Breast epithelium (tissue), 4 donors: ENCODE measurements around the gene SLC26A11. TPM values are rescaled to one million over a fixed set of nuclear protein-coding genes. Genes with fewer than 3 reads are reported as not detected.
A peak's percentile ranks its signal among the peaks of the same experiment; 100 is the strongest.

ENCODE experiments used
- DNase-seq, 2 donors: peaks; one replicate each; pipeline ENCODE4 v3.0.0-alpha.2; 2019; ENCODE audit warnings: low spot score in 2 of 2
- H3K27ac ChIP-seq, 2 donors: fragments of 200-600 bp; sonication (generic) in 1 of 2; one replicate each; pipeline ENCODE4 v1.5.1; 2016 to 2019; ENCODE audit warnings: mild to moderate bottlenecking in 1 of 2
- H3K27me3 ChIP-seq, 2 donors: fragments of 200-600 bp; sonication (generic) in 1 of 2; one replicate each; pipeline versions ENCODE4 v1.5.1 to v1.6.0; 2017 to 2019; ENCODE audit warnings: control low read depth in 1 of 2, mild to moderate bottlenecking in 1 of 2
- H3K36me3 ChIP-seq: fragments of 200-600 bp; one replicate; pipeline ENCODE4 v1.5.1; 2019
- H3K4me1 ChIP-seq, 2 donors: fragments of 200-600 bp; sonication (generic); one replicate each; pipeline ENCODE4 v1.5.1; 2016 to 2019; ENCODE audit warnings: control low read depth in 1 of 2
- H3K4me3 ChIP-seq, 3 donors: fragments of 200-600 bp; sonication (generic); 1 replicate in 2 of 3; 2 replicates in 1 of 3; pipeline ENCODE4 v1.5.1; 2016 to 2019; ENCODE audit warnings: mild to moderate bottlenecking in 3 of 3, moderate library complexity in 2 of 3
- H3K9me3 ChIP-seq, 2 donors: fragments of 200-600 bp; sonication (generic) in 1 of 2; one replicate each; pipeline ENCODE4 v1.5.1; 2016 to 2019; ENCODE audit warnings: control low read depth in 1 of 2
- POLR2A ChIP-seq: fragments of 450-650 bp; IDR thresholded peaks from one replicate; pipeline ENCODE4 v1.6.1; 2016; ENCODE audit warnings: antibody characterized with exemption, mild to moderate bottlenecking, moderate library complexity
- POLR2AphosphoS5 ChIP-seq, 3 donors: sonication (generic); formaldehyde crosslinking; IDR thresholded peaks; one replicate each; pipeline ENCODE4 v1.6.1; 2017; ENCODE audit warnings: antibody characterized with exemption in 3 of 3
- intact Hi-C: fragments of 100-400 bp; cut with DNase I; formaldehyde crosslinking; loops from one replicate; pipeline ENCODE4 v1.15.1; 2023; ENCODE audit warnings: low total_unique reads
- total RNA-seq, 3 donors: library from RNA; depleted of rRNA; stranded (reverse); fragments of >200 nt; gene quantifications; one replicate each; pipeline ENCODE4 v1.1.0, GENCODE V29; 2016
- TF ChIP-seq, protein P1 (sequence below), 3 donors: fragments of 450-650 bp; IDR thresholded peaks; one replicate each; pipeline ENCODE4 v1.5.1; 2016 to 2017; ENCODE audit warnings: antibody characterized with exemption in 3 of 3, mild to moderate bottlenecking in 3 of 3, moderate library complexity in 3 of 3

Gene SLC26A11
- total RNA-seq, 3 donors from 2014 or later: 12.0 to 20.6 (median 19.0) TPM

DNA sequence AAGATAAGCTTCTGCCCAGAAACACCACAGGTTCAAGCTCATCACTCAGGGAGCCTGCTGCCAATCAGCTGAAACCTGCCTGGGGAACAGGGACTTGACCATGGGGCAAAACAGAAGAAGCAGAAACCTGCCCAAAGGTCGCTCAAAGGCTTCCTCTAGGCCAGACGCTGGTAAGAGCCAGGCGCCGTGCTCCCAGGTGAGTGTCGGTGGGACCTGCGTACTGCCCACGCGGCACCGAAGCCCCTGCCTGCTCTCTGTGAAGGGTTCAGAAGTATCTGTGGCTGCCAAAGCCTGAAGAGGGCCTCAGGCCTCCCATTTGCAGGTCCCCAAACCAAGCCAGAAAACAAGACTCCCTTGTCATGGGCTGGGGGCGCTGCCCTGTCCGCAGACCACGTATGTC lies 10.5 kb upstream of the SLC26A11 start:
- no peak for DNase-seq
- Histone ChIP-seq H3K27me3 (no peaks in the 10 kb centered on the region), H3K36me3 (no peaks in the 10 kb centered on the region), H3K27ac (no peak overlapping the region), H3K4me3 (no peak overlapping the region), H3K4me1 (no peaks in the 10 kb centered on the region), H3K9me3 (no peaks in the 10 kb centered on the region)
- TF ChIP-seq, protein P1, sequence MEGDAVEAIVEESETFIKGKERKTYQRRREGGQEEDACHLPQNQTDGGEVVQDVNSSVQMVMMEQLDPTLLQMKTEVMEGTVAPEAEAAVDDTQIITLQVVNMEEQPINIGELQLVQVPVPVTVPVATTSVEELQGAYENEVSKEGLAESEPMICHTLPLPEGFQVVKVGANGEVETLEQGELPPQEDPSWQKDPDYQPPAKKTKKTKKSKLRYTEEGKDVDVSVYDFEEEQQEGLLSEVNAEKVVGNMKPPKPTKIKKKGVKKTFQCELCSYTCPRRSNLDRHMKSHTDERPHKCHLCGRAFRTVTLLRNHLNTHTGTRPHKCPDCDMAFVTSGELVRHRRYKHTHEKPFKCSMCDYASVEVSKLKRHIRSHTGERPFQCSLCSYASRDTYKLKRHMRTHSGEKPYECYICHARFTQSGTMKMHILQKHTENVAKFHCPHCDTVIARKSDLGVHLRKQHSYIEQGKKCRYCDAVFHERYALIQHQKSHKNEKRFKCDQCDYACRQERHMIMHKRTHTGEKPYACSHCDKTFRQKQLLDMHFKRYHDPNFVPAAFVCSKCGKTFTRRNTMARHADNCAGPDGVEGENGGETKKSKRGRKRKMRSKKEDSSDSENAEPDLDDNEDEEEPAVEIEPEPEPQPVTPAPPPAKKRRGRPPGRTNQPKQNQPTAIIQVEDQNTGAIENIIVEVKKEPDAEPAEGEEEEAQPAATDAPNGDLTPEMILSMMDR (IDR thresholded peaks at IDR 0.05): no peak
- no peak for TF ChIP-seq POLR2A
- intact Hi-C loops: no loop called here

DNA sequence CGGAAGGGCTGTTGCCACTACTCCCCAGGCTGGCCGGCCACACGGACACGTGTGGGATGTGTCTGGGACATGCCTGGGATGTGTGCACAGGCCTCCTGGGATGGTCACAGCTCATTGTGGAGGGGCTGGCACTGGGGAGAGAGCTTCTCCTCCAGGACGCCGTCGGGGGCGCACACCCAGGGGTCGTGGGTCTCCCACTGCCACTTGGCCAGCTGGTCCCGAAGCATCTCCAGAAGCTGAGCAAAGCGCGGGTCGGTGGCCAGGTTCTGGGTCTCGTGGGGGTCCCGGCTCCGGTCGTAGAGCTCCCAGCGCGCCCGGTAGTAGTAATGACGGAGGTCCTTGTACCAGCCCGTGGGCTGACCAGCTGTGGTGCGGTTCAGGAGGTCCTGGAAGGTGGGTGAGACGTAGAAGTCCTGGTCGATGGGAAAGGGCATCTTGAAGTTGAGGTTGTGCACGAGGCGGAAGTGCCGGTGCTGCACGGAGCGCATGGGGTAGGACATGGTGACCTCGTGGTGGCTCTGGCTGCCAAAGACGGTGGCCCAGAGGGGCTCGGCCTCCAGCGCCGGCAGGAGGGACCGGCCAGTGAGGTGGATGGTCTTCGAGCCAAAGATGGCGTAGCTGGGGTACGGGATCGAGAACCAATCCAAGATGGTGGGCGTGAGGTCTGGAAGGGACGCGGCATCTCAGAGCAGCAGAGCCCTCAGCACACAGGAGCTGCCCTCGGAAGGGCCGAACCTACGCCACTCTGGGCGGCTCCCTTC lies 9.7 kb upstream of the SLC26A11 start:
- H3K27ac ChIP-seq: no peak overlapping the region
- no peaks in the 10 kb centered on the region for H3K9me3 ChIP-seq
- H3K4me1 ChIP-seq: no peaks in the 10 kb centered on the region
- intact Hi-C loops: no loop called here
- TF ChIP-seq POLR2AphosphoS5 (IDR thresholded peaks at IDR 0.05) (no peak), POLR2A (no peak)
- TF ChIP-seq, protein P1 (IDR thresholded peaks at IDR 0.05): no peak
- DNase-seq: no peak
- no peak overlapping the region for H3K4me3 ChIP-seq
- no peaks in the 10 kb centered on the region for H3K36me3 ChIP-seq
- H3K27me3 ChIP-seq: no peaks in the 10 kb centered on the region

DNA sequence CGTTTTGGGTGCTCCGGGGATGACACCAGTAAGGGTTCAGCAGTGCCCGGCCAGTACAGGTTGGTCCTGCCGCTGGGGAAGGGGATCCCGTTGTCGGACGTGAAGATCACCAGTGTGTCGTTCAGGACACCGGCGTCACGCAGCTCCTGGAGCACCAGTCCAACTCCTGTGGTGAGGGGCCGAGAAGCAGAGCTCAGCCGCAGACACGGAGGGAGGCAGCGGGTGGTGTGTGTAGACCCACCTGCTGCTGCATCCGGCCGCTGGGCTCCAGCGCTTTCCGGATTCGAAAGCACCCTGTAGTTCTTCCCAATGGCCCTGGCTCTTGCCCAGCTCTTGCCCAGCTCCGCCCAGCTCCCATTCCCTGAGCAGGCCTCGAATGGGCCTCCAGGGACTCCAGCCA lies 8.1 kb upstream of the SLC26A11 start:
- no peaks in the 10 kb centered on the region for H3K4me1 ChIP-seq

DNA sequence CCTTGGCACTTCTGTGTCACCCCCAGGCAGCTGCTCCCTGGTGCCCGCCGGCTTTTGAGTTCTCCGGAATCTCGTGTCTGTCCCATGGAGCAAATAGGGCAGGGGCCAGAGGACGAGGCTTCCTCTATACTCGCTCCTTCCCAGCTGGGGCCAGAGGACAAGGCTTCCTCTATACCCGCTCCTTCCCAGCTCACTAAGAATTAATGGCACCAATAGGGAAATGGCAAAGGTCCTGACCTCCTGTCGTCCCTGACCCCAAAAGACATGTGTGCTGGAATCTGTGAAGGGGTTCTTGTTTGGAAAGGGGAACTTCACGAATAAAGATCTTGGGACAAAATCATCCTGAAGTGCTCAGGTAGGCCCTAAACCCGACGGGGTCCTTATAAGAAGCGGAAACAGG lies 7.7 kb upstream of the SLC26A11 start:
- Histone ChIP-seq H3K27ac (no peak overlapping the region), H3K27me3 (no peaks in the 10 kb centered on the region), H3K4me1 (no peaks in the 10 kb centered on the region), H3K4me3 (no peak overlapping the region), H3K9me3 (no peaks in the 10 kb centered on the region), H3K36me3 (no peaks in the 10 kb centered on the region)
- intact Hi-C loops: no loop called here
- TF ChIP-seq POLR2AphosphoS5 (IDR thresholded peaks at IDR 0.05) (no peak), POLR2A (no peak)
- TF ChIP-seq, protein P1 (IDR thresholded peaks at IDR 0.05): no peak
- DNase-seq: no peak

More for the DNA sequence above, 8.1 kb upstream of the SLC26A11 start:
- no peaks in the 10 kb centered on the region for H3K9me3 ChIP-seq
- no peak for DNase-seq
- H3K27me3 ChIP-seq: no peaks in the 10 kb centered on the region
- intact Hi-C loops: no loop called here
- TF ChIP-seq, protein P1 (IDR thresholded peaks at IDR 0.05): no peak
- TF ChIP-seq POLR2A: no peak
- no peak overlapping the region for H3K4me3 ChIP-seq
- H3K36me3 ChIP-seq: no peaks in the 10 kb centered on the region
- no peak overlapping the region for H3K27ac ChIP-seq

DNA sequence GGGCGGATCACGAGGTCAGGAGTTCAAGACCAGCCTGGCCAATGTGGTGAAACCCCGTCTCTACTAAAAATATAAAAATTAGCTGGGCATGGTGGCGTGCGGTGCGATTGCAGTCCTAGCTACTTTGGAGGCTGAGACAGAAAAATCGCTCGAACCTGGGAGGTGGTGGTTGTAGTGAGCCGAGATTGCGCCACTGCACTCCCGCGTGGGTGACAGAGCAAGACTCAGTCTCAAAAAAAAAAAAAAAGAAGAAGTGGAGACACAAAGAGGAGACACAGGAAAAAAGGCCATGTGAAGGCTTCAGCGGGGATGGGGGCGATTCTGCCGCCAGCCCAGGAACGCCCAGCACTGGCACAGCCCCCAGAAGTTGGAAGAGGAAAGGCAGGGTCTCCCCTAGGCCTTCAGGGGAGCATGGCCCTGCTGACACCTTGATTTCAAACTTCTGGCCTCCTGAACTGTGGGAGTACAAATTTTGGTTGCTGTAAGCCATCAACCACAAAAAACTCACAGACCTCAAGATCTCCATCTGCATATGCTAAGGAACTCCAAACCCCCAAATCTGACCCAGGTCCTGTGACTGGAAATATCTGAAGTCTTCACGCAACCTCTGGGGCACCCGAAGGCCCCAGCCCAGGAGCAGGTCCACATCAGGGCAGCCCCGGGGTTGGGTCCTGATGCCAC lies 7.1 kb upstream of the SLC26A11 start:
- peak overlapping the region in 1 of 2 donors; percentile 43 for H3K27ac ChIP-seq

More for the DNA sequence above, 7.1 kb upstream of the SLC26A11 start:
- no peaks in the 10 kb centered on the region for H3K36me3 ChIP-seq
- H3K27me3 ChIP-seq: no peaks in the 10 kb centered on the region
- peaks cover 0 to under 1% of the 10 kb centered on the region in 2 donors for H3K4me1 ChIP-seq
- intact Hi-C loops: no loop called here
- TF ChIP-seq, protein P1 (IDR thresholded peaks at IDR 0.05): no peak
- TF ChIP-seq POLR2A (no peak), POLR2AphosphoS5 (IDR thresholded peaks at IDR 0.05) (no peak)
- no peaks in the 10 kb centered on the region for H3K9me3 ChIP-seq
- H3K4me3 ChIP-seq: no peak overlapping the region
- DNase-seq: no peak
